Suprapubic skin (tissue), 4 donors: ENCODE measurements around the gene HNF1B.

ENCODE experiments used
- CTCF ChIP-seq, 2 donors: fragments of 200-600 bp in 1 of 2; fragments of 450-650 bp in 1 of 2; sonication (generic) in 1 of 2; IDR thresholded peaks; one replicate each; pipeline ENCODE4 v1.5.1; 2016 to 2019; ENCODE audit warnings: antibody characterized with exemption in 2 of 2, mild to moderate bottlenecking in 1 of 2, moderate library complexity in 1 of 2
- POLR2A ChIP-seq, 2 donors: fragments of 450-650 bp; IDR thresholded peaks; one replicate each; pipeline ENCODE4 v1.6.1; 2017; ENCODE audit warnings: antibody characterized with exemption in 2 of 2, mild to moderate bottlenecking in 2 of 2, moderate library complexity in 2 of 2
- POLR2AphosphoS5 ChIP-seq, 3 donors: sonication (generic); formaldehyde crosslinking; IDR thresholded peaks; one replicate each; pipeline ENCODE4 v1.6.1; 2017; ENCODE audit warnings: antibody characterized with exemption in 3 of 3

GRCh38 chr17:37678036-37678435, 66.8 kb downstream of the HNF1B start:
- TF ChIP-seq CTCF (IDR thresholded peaks at IDR 0.05) (no peak), POLR2A (IDR thresholded peaks at IDR 0.05) (no peak), POLR2AphosphoS5 (IDR thresholded peaks at IDR 0.05) (no peak)
